Measurements from ENCODE around the gene CYP4X1.

- no peak for TF ChIP-seq CTCF (IDR thresholded peaks at IDR 0.05)
- no peak for TF ChIP-seq EZH2 (IDR thresholded peaks at IDR 0.05; ENCODE audit: borderline replicate concordance, insufficient read depth, low read depth, low read length, poor library complexity, severe bottlenecking)
Observed at GRCh38 chr1:46996659-46997281, 26.7 kb upstream of the CYP4X1 start.
